GM23248 (cell line): Measurements from ENCODE around the gene RUNDC1. TPM values are rescaled to one million over a fixed set of nuclear protein-coding genes. Genes with fewer than 3 reads are reported as not detected.
A peak's percentile ranks its signal among the peaks of the same experiment; 100 is the strongest.
"Not testable (repeated sequence)": the region's sequence is repeated elsewhere in the genome, so short reads cannot be mapped to it uniquely, and the experiment has no call there.

Experiments
- DNase-seq: peaks from one replicate; pipeline ENCODE4 v3.0.0-alpha.2; 2015
- H2AFZ ChIP-seq: fragments of 200-600 bp; sonication (generic); 2 replicates; pipeline ENCODE4 v1.6.1; 2016; ENCODE audit warnings: antibody characterized with exemption
- H3F3A ChIP-seq: fragments of 200-600 bp; sonication (generic); 2 replicates; pipeline ENCODE4 v1.6.1; 2016; ENCODE audit warnings: mild to moderate bottlenecking, antibody characterized with exemption, mixed run types; ENCODE audit not compliant: insufficient read depth
- H3K27ac ChIP-seq: fragments of 200-600 bp; sonication (generic); 2 replicates; pipeline ENCODE4 v1.5.1; 2016; ENCODE audit warnings: mild to moderate bottlenecking
- H3K27me3 ChIP-seq: fragments of 200-600 bp; sonication (generic); replicated peaks from 2 replicates; pipeline ENCODE4 v1.6.1; 2016; ENCODE audit warnings: mild to moderate bottlenecking; ENCODE audit not compliant: insufficient read depth
- H3K36me3 ChIP-seq: fragments of 200-600 bp; sonication (generic); 2 replicates; pipeline ENCODE4 v1.6.1; 2016; ENCODE audit warnings: low read depth, mild to moderate bottlenecking
- H3K4me1 ChIP-seq: fragments of 200-600 bp; sonication (generic); 2 replicates; pipeline ENCODE4 v1.6.1; 2016; ENCODE audit warnings: mild to moderate bottlenecking; ENCODE audit not compliant: insufficient read depth
- H3K4me2 ChIP-seq: fragments of 200-600 bp; sonication (generic); one replicate; pipeline ENCODE4 v1.6.1; 2016; ENCODE audit warnings: mild to moderate bottlenecking; ENCODE audit not compliant: unreplicated experiment
- H3K4me3 ChIP-seq: fragments of 200-600 bp; sonication (generic); 2 replicates; pipeline ENCODE4 v1.5.1; 2016; ENCODE audit warnings: mild to moderate bottlenecking
- H3K79me2 ChIP-seq: fragments of 200-600 bp; sonication (generic); 2 replicates; pipeline ENCODE4 v1.6.1; 2016; ENCODE audit warnings: mild to moderate bottlenecking; ENCODE audit not compliant: insufficient read depth
- H3K9ac ChIP-seq: fragments of 200-600 bp; sonication (generic); 2 replicates; pipeline ENCODE4 v1.6.1; 2016; ENCODE audit warnings: mild to moderate bottlenecking
- H3K9me2 ChIP-seq: fragments of 200-600 bp; sonication (generic); 2 replicates; pipeline ENCODE4 v1.6.1; 2016; ENCODE audit warnings: mixed run types, mild to moderate bottlenecking, moderate library complexity; ENCODE audit not compliant: insufficient read depth
- H3K9me3 ChIP-seq: fragments of 200-600 bp; sonication (generic); one replicate; pipeline ENCODE4 v1.6.1; 2017; ENCODE audit warnings: low read depth
- H4K20me1 ChIP-seq: fragments of 200-600 bp; sonication (generic); 2 replicates; pipeline ENCODE4 v1.6.0; 2016; ENCODE audit not compliant: insufficient read depth
- EZH2 ChIP-seq: fragments of 200-600 bp; sonication (generic); IDR thresholded peaks from 2 replicates; pipeline ENCODE4 v1.6.1; 2018; ENCODE audit warnings: antibody characterized with exemption, mild to moderate bottlenecking; ENCODE audit not compliant: insufficient read depth, poor library complexity, severe bottlenecking
- EZH2phosphoT487 ChIP-seq: fragments of 200-600 bp; sonication (generic); IDR thresholded peaks from 2 replicates; pipeline ENCODE4 v1.6.1; 2018; ENCODE audit warnings: antibody characterized with exemption, moderate library complexity, mild to moderate bottlenecking, low read depth; ENCODE audit not compliant: insufficient read depth
- WGBS, 2 experiments: methylation state at CpG; one replicate each; pipeline ENCODE4 v1.1.6; 2015 to 2017; ENCODE audit warnings: low lambda C conversion rate in 2 of 2, low coverage in 1 of 2; ENCODE audit errors: missing lambda C conversion rate in 2 of 2; 5-methylcytosine and 5-hydroxymethylcytosine counted together
- in situ Hi-C: fragments of 300-500 bp; cut with MboI; formaldehyde crosslinking; loops from 2 replicates; pipeline ENCODE4 v1.15.0; 2020
- polyA plus RNA-seq: library from polyadenylated mRNA; unstranded; fragments of >200 nt; fragmentation: Nextera tagmentation; extraction: Ambion mirVana; gene quantifications from 2 replicates; pipeline ENCODE4 v1.2.1, GENCODE V29; 2016
- total RNA-seq: library from RNA; depleted of rRNA; stranded (reverse); fragments of >200 nt; shearing (Covaris generic); gene quantifications from 2 replicates; pipeline ENCODE4 v1.2.3, GENCODE V29; 2014

The RUNDC1 gene
- total and polyA plus RNA-seq, 2 experiments from 2014 or later, result 7.6 to 8.0 TPM

- Histone ChIP-seq H3K4me1 (no peaks in the 10 kb centered on the region), H3K79me2 (0 out of 2 replicates have a peak, but pooled peaks cover under 1% of the 10 kb centered on the region), H3K9ac (no peak overlapping the region), H3K9me3 (no peaks in the 10 kb centered on the region), H3K27ac (no peak overlapping the region), H3K4me3 (no peak overlapping the region), H3F3A (peaks cover 13% of the 10 kb centered on the region; the same call in 1 of the 2 replicates), H3K9me2 (no peaks in the 10 kb centered on the region), H3K27me3 (no peaks in the 10 kb centered on the region), H3K4me2 (no peak overlapping the region), H2AFZ (no peak overlapping the region), H4K20me1 (no peaks in the 10 kb centered on the region), H3K36me3 (no peaks in the 10 kb centered on the region)
- peak; percentile 51 for DNase-seq
- in situ Hi-C loops, result no loop called here
- WGBS, 2 experiments, result 42 to 45% methylated on average over 5 of the region's 5 CpGs
- TF ChIP-seq EZH2 (no peak), EZH2phosphoT487 (no peak)
Measured at GRCh38 chr17:42969001-42969581, 11.3 kb upstream of the RUNDC1 start.

- H3K4me1 ChIP-seq, result no peaks in the 10 kb centered on the region
- no peaks in the 10 kb centered on the region for H4K20me1 ChIP-seq
- H3K27ac ChIP-seq, result no peak overlapping the region
- H3K4me2 ChIP-seq, result no peak overlapping the region
- in situ Hi-C loops, result no loop called here
- TF ChIP-seq EZH2 (no peak), EZH2phosphoT487 (no peak)
- H3F3A ChIP-seq, result peaks cover 13% of the 10 kb centered on the region; the same call in 1 of the 2 replicates
- no peaks in the 10 kb centered on the region for H3K36me3 ChIP-seq
- no peaks in the 10 kb centered on the region for H3K9me3 ChIP-seq
- no peak overlapping the region for H3K4me3 ChIP-seq
- H3K9ac ChIP-seq, result no peak overlapping the region
- 73 to 75% methylated on average over 5 of the region's 5 CpGs for WGBS, 2 experiments
- H3K27me3 ChIP-seq, result no peaks in the 10 kb centered on the region
- DNase-seq, result no peak
- H3K9me2 ChIP-seq, result no peaks in the 10 kb centered on the region
- H2AFZ ChIP-seq, result no peak overlapping the region
- no peaks in the 10 kb centered on the region for H3K79me2 ChIP-seq
Measured at GRCh38 chr17:42971589-42971988, 8.8 kb upstream of the RUNDC1 start.

- H3K9me3 ChIP-seq, H4K20me1 ChIP-seq, H3F3A ChIP-seq, H3K79me2 ChIP-seq, H3K27me3 ChIP-seq, H3K4me1 ChIP-seq, in situ Hi-C loops, H3K36me3 ChIP-seq, H2AFZ ChIP-seq, H3K9ac ChIP-seq, DNase-seq, H3K4me2 ChIP-seq, H3K27ac ChIP-seq, H3K4me3 ChIP-seq, H3K9me2 ChIP-seq: not testable (repeated sequence)
- 60 to 64% methylated on average over 5 to 7 of the region's 18 CpGs for WGBS, 2 experiments
Measured at GRCh38 chr17:42973323-42973722, 7.0 kb upstream of the RUNDC1 start.

GRCh38 chr17:42975265-42975664, 5.1 kb upstream of the RUNDC1 start:
- DNase-seq, result no peak
- H3F3A ChIP-seq, result no peaks in the 10 kb centered on the region
- no peaks in the 10 kb centered on the region for H3K9me2 ChIP-seq
- H3K27ac ChIP-seq, result no peak overlapping the region
- no peak overlapping the region for H3K9ac ChIP-seq
- no peaks in the 10 kb centered on the region for H3K9me3 ChIP-seq
- TF ChIP-seq EZH2 (no peak), EZH2phosphoT487 (no peak)
- H3K79me2 ChIP-seq, result 0 out of 2 replicates have a peak, but pooled peaks cover 6% of the 10 kb centered on the region
- WGBS, 2 experiments, result 61 to 68% methylated on average over 2 of the region's 2 CpGs
- H3K4me2 ChIP-seq, result no peak overlapping the region
- H3K36me3 ChIP-seq, result no peaks in the 10 kb centered on the region
- H3K4me3 ChIP-seq, result no peak overlapping the region
- no peaks in the 10 kb centered on the region for H4K20me1 ChIP-seq
- H2AFZ ChIP-seq, result no peak overlapping the region
- H3K4me1 ChIP-seq, result peaks cover 5% of the 10 kb centered on the region; the same call in 1 of the 2 replicates
- in situ Hi-C loops, result no loop called here
- H3K27me3 ChIP-seq, result no peaks in the 10 kb centered on the region

GRCh38 chr17:42975701-42976100, 4.7 kb upstream of the RUNDC1 start:
- H3K4me2 ChIP-seq, in situ Hi-C loops, DNase-seq, H3K27me3 ChIP-seq, H3F3A ChIP-seq, H3K36me3 ChIP-seq, H3K9ac ChIP-seq, H3K9me3 ChIP-seq, H3K27ac ChIP-seq, H2AFZ ChIP-seq, H3K9me2 ChIP-seq, H3K79me2 ChIP-seq, H4K20me1 ChIP-seq, H3K4me3 ChIP-seq, H3K4me1 ChIP-seq: not testable (repeated sequence)
- 89% methylated on average over 16 of the region's 16 CpGs for WGBS, 2 experiments
